Ascending aorta (tissue), 2 donors: ENCODE data around the gene ZAP70. TPM values are rescaled to one million over a fixed set of nuclear protein-coding genes. Genes with fewer than 3 reads are reported as not detected.

Experiments
- DNase-seq, 2 donors: peaks; one replicate each; pipeline ENCODE4 v3.0.0-alpha.2; 2019; ENCODE audit warnings: low spot score in 2 of 2
- H3K27ac ChIP-seq, 2 donors: fragments of 200-600 bp; sonication (generic); one replicate each; pipeline ENCODE4 v1.5.1; 2016 to 2017; ENCODE audit warnings: mild to moderate bottlenecking in 1 of 2
- H3K27me3 ChIP-seq: fragments of 200-600 bp; sonication (generic); one replicate; pipeline ENCODE4 v1.5.1; 2017
- H3K36me3 ChIP-seq, 2 donors: fragments of 200-600 bp; sonication (generic); one replicate each; pipeline ENCODE4 v1.5.1; 2016
- H3K4me1 ChIP-seq, 2 donors: fragments of 200-600 bp; sonication (generic); one replicate each; pipeline ENCODE4 v1.5.1; 2016 to 2017; ENCODE audit warnings: mild to moderate bottlenecking in 1 of 2
- H3K4me3 ChIP-seq, 2 donors: fragments of 200-600 bp; sonication (generic); one replicate each; pipeline ENCODE4 v1.5.1; 2016 to 2017; ENCODE audit warnings: mild to moderate bottlenecking in 1 of 2
- H3K9me3 ChIP-seq, 2 donors: fragments of 200-600 bp; sonication (generic); one replicate each; pipeline ENCODE4 v1.5.1; 2016
- CTCF ChIP-seq, 3 experiments: fragments of 200-600 bp in 2 of 3; fragments of 450-650 bp in 1 of 3; sonication (generic) in 2 of 3; IDR thresholded peaks; one replicate each; pipeline ENCODE4 v1.5.1; 2016 to 2019; ENCODE audit warnings: antibody characterized with exemption in 3 of 3, mild to moderate bottlenecking in 1 of 3, moderate library complexity in 1 of 3
- intact Hi-C: fragments of 100-400 bp; cut with DNase I; formaldehyde crosslinking; loops from one replicate; pipeline ENCODE4 v1.15.1; 2023
- total RNA-seq: library from RNA; depleted of rRNA; stranded (reverse); fragments of >200 nt; gene quantifications from one replicate; pipeline ENCODE4 v1.1.0, GENCODE V29; 2016

The ZAP70 gene
- total RNA-seq, 1 donor from 2014 or later: 2.7 TPM

GRCh38 chr2:97738179-97739019 is 25.0 kb downstream of the ZAP70 start:
- Histone ChIP-seq H3K4me3 (no peak overlapping the region), H3K4me1 (no peaks in the 10 kb centered on the region), H3K36me3 (no peaks in the 10 kb centered on the region), H3K9me3 (no peaks in the 10 kb centered on the region), H3K27ac (no peak overlapping the region), H3K27me3 (no peaks in the 10 kb centered on the region)
- no peak for DNase-seq
- intact Hi-C loops: no loop called here
- TF ChIP-seq CTCF (IDR thresholded peaks at IDR 0.05): no peak

GRCh38 chr2:97739020-97739892 is 25.9 kb downstream of the ZAP70 start:
- DNase-seq: no peak
- intact Hi-C loops: no loop called here
- H3K36me3 ChIP-seq: no peaks in the 10 kb centered on the region

GRCh38 chr2:97739893-97740245 is 26.5 kb downstream of the ZAP70 start:
- DNase-seq: no peak
- Histone ChIP-seq H3K36me3 (no peaks in the 10 kb centered on the region), H3K27ac (no peak overlapping the region), H3K27me3 (no peaks in the 10 kb centered on the region), H3K9me3 (no peaks in the 10 kb centered on the region), H3K4me1 (no peaks in the 10 kb centered on the region), H3K4me3 (no peak overlapping the region)
- no peak for TF ChIP-seq CTCF (IDR thresholded peaks at IDR 0.05)
- intact Hi-C loops: no loop called here

More at GRCh38 chr2:97739020-97739892, 25.9 kb downstream of the ZAP70 start:
- no peak overlapping the region for H3K27ac ChIP-seq
- no peaks in the 10 kb centered on the region for H3K27me3 ChIP-seq
- H3K4me3 ChIP-seq: no peak overlapping the region
- H3K4me1 ChIP-seq: no peaks in the 10 kb centered on the region
- H3K9me3 ChIP-seq: no peaks in the 10 kb centered on the region
- no peak for TF ChIP-seq CTCF (IDR thresholded peaks at IDR 0.05)

GRCh38 chr2:97740590-97741182 is 27.3 kb downstream of the ZAP70 start:
- intact Hi-C loops: no loop called here
- H3K27ac ChIP-seq: no peak overlapping the region

More at GRCh38 chr2:97740590-97741182, 27.3 kb downstream of the ZAP70 start:
- H3K36me3 ChIP-seq: no peaks in the 10 kb centered on the region
- H3K4me3 ChIP-seq: no peak overlapping the region
- no peak for DNase-seq
- no peaks in the 10 kb centered on the region for H3K4me1 ChIP-seq
- peak; percentile 14 to 48 (median 35) for TF ChIP-seq CTCF (IDR thresholded peaks at IDR 0.05)
- H3K9me3 ChIP-seq: no peaks in the 10 kb centered on the region
- H3K27me3 ChIP-seq: no peaks in the 10 kb centered on the region
